Left lung (tissue), 10 donors: Measurements from ENCODE around the gene MRRF. TPM values are rescaled to one million over a fixed set of nuclear protein-coding genes. Genes with fewer than 3 reads are reported as not detected.

Experiments used
- ATAC-seq: fragments of 200-7000 bp; cut with Tn5 transposase; one replicate; pipeline ENCODE4 v1.9.1; 2020; ENCODE audit warnings: moderate library complexity
- DNase-seq, 4 donors: peaks; one replicate each; pipeline ENCODE4 v3.0.0-alpha.2; 2013 to 2020
- H3K27ac ChIP-seq, 2 donors: fragments of 200-600 bp; sonication (generic) in 1 of 2; one replicate each; pipeline versions ENCODE4 v1.5.0 to v1.8.0; 2020 to 2021
- H3K27me3 ChIP-seq, 2 donors: fragments of 200-600 bp; sonication (generic) in 1 of 2; one replicate each; pipeline versions ENCODE4 v1.5.0 to v1.8.0; 2020 to 2021
- H3K36me3 ChIP-seq, 2 donors: fragments of 200-600 bp; sonication (generic) in 1 of 2; one replicate each; pipeline versions ENCODE4 v1.5.0 to v1.8.0; 2020 to 2021
- H3K4me1 ChIP-seq, 2 donors: fragments of 200-600 bp; one replicate each; pipeline ENCODE4 v1.8.0; 2021
- H3K4me3 ChIP-seq, 2 donors: fragments of 200-600 bp; sonication (generic) in 1 of 2; one replicate each; pipeline versions ENCODE4 v1.5.0 to v1.8.0; 2020 to 2021; ENCODE audit warnings: mild to moderate bottlenecking in 1 of 2
- H3K9me3 ChIP-seq, 2 donors: fragments of 200-600 bp; sonication (generic) in 1 of 2; one replicate each; pipeline versions ENCODE4 v1.5.0 to v1.8.0; 2020 to 2021
- CTCF ChIP-seq, 2 donors: fragments of 200-600 bp; sonication (generic) in 1 of 2; IDR thresholded peaks; one replicate each; pipeline versions ENCODE4 v1.5.0 to v1.8.0; 2021; ENCODE audit warnings: antibody characterized with exemption in 2 of 2
- intact Hi-C, 2 donors: fragments of 100-400 bp; cut with DNase I; formaldehyde crosslinking; loops; one replicate each; pipeline versions ENCODE4 v1.11.2 to v1.14.2; 2022
- polyA plus RNA-seq, 6 donors: library from polyadenylated mRNA; unstranded; fragments of 120-200 nt; gene quantifications; one replicate each; pipeline ENCODE4 v1.2.1, GENCODE V29; 2013; ENCODE audit not compliant: insufficient read length in 6 of 6
- total RNA-seq, 2 donors: library from RNA; stranded (reverse); fragmentation: NEBNext Ultra II Directional; extraction: Animal tissue kit (Norgen Biotek cat#: 25700); gene quantifications; one replicate each; pipeline ENCODE4 v1.2.1, GENCODE V29; 2021
- donor health status: DM: no; HTN: yes; CAD: no.
- donor health status: DM: no; HTN: no; CAD: no.

MRRF gene
- total and polyA plus RNA-seq, 8 donors: 21.3 to 53.0 (median 41.2) TPM

- Histone ChIP-seq H3K27ac (peak within 1 kb of the TSS in 1 of 2 donors; percentile 74), H3K36me3 (no peaks in the 10 kb centered on the region), H3K27me3 (peaks cover 0 to 13% of the 10 kb centered on the region in 2 donors), H3K9me3 (no peaks in the 10 kb centered on the region), H3K4me3 (peak within 1 kb of the TSS; percentile 24 to 43), H3K4me1 (peaks cover 8 to 30% of the 10 kb centered on the region in 2 donors)
- DNase-seq: peak in 3 of 4 donors; percentile 41 to 90 (median 72)
- intact Hi-C loops: loop anchor here in 1 of 2 donors (10.0 kb wide), 1 partner anchor 74 kb away; no protein-coding TSS in a partner anchor
- no peak for TF ChIP-seq CTCF (IDR thresholded peaks at IDR 0.05)
- ATAC-seq: peak; percentile 89
Observed at GRCh38 chr9:122370869-122371755, 106.4 kb downstream of the MRRF start, which contains the start of gene PTGS1. TSS of gene PTGS1 (plus strand) at chr9:122371024. CDS start at chr9:122371085, 61 bp downstream.

GRCh38 chr9:122371846-122372245 lies 107.2 kb downstream of the MRRF start:
- Histone ChIP-seq H3K27me3 (peaks cover 0 to 13% of the 10 kb centered on the region in 2 donors), H3K4me3 (peak overlapping the region; percentile 24 to 43), H3K27ac (no peak overlapping the region), H3K9me3 (no peaks in the 10 kb centered on the region), H3K36me3 (no peaks in the 10 kb centered on the region), H3K4me1 (peaks cover 8 to 33% of the 10 kb centered on the region in 2 donors)
- DNase-seq (no peak), ATAC-seq (no peak)
- TF ChIP-seq CTCF (IDR thresholded peaks at IDR 0.05): no peak
- intact Hi-C loops: loop anchor here in 1 of 2 donors (10.0 kb wide), 1 partner anchor 73 kb away; no protein-coding TSS in a partner anchor

- Histone ChIP-seq H3K36me3 (no peaks in the 10 kb centered on the region), H3K27ac (no peak overlapping the region), H3K4me1 (peaks cover 8 to 33% of the 10 kb centered on the region in 2 donors), H3K9me3 (no peaks in the 10 kb centered on the region), H3K4me3 (no peak overlapping the region), H3K27me3 (peaks cover 0 to 13% of the 10 kb centered on the region in 2 donors)
- TF ChIP-seq CTCF (IDR thresholded peaks at IDR 0.05): no peak
- intact Hi-C loops: loop anchor here in 1 of 2 donors (10.0 kb wide), 1 partner anchor 72 kb away; no protein-coding TSS in a partner anchor
- DNase-seq (peak in 1 of 4 donors; percentile 67), ATAC-seq (no peak)
Observed at GRCh38 chr9:122372856-122373845, 108.5 kb downstream of the MRRF start.

- TF ChIP-seq CTCF (IDR thresholded peaks at IDR 0.05): no peak
- Histone ChIP-seq H3K4me3 (no peak overlapping the region), H3K4me1 (peaks cover 8 to 32% of the 10 kb centered on the region in 2 donors), H3K36me3 (no peaks in the 10 kb centered on the region), H3K27me3 (peaks cover 0 to 13% of the 10 kb centered on the region in 2 donors), H3K9me3 (peaks cover 0 to 7% of the 10 kb centered on the region in 2 donors), H3K27ac (no peak overlapping the region)
- ATAC-seq (peak; percentile 68), DNase-seq (peak; percentile 33 to 87 (median 80))
- intact Hi-C loops: loop anchor here in 1 of 2 donors (10.0 kb wide), 1 partner anchor 70 kb away; no protein-coding TSS in a partner anchor
Observed at GRCh38 chr9:122374885-122375420, 110.3 kb downstream of the MRRF start.
